ENCODE results near the gene ITGA1.
"Not testable (repeated sequence)": the region's sequence is repeated elsewhere in the genome, so short reads cannot be mapped to it uniquely, and the experiment has no call there.

Gene ITGA1

GRCh38 chr5:52787600-52788504 lies at the start of gene ITGA1, which contains the start of gene PELO:
TSS of gene ITGA1 (plus strand) at chr5:52787916. CDS start at chr5:52788354, 438 bp downstream.
TSS of gene PELO (plus strand) at chr5:52787916. CDS start at chr5:52800395, 12,479 bp downstream.
- DNase-seq (ENCODE audit: low spot score), result peak; percentile 39

- DNase-seq (ENCODE audit: low spot score), result no peak
Observed at GRCh38 chr5:52738095-52738506, 49.6 kb upstream of the ITGA1 start.

GRCh38 chr5:52740007-52740406 lies 47.7 kb upstream of the ITGA1 start:
- DNase-seq (ENCODE audit: low spot score), result no peak

- DNase-seq (ENCODE audit: low spot score), result peak; percentile 21
Observed at GRCh38 chr5:52743012-52743411, 44.7 kb upstream of the ITGA1 start.

GRCh38 chr5:52743529-52743928 lies 44.2 kb upstream of the ITGA1 start:
- DNase-seq (ENCODE audit: low spot score), result no peak

- DNase-seq (ENCODE audit: low spot score), result peak; percentile 78
Observed at GRCh38 chr5:52743970-52744369, 43.7 kb upstream of the ITGA1 start.

- DNase-seq (ENCODE audit: low spot score), result not testable (repeated sequence)
Observed at GRCh38 chr5:52744867-52745458, 42.8 kb upstream of the ITGA1 start.

- DNase-seq (ENCODE audit: low spot score), result no peak
Observed at GRCh38 chr5:52746539-52746938, 41.2 kb upstream of the ITGA1 start.

GRCh38 chr5:52748590-52748989 lies 39.1 kb upstream of the ITGA1 start:
- peak; percentile 30 for DNase-seq (ENCODE audit: low spot score)

- DNase-seq (ENCODE audit: low spot score), result no peak
Observed at GRCh38 chr5:52749666-52750065, 38.0 kb upstream of the ITGA1 start.

GRCh38 chr5:52751137-52751536 lies 36.6 kb upstream of the ITGA1 start:
- DNase-seq (ENCODE audit: low spot score), result no peak

GRCh38 chr5:52754051-52754450 lies 33.7 kb upstream of the ITGA1 start:
- no peak for DNase-seq (ENCODE audit: low spot score)

- no peak for DNase-seq (ENCODE audit: low spot score)
Observed at GRCh38 chr5:52757527-52757926, 30.2 kb upstream of the ITGA1 start.

- DNase-seq (ENCODE audit: low spot score), result no peak
Observed at GRCh38 chr5:52758014-52758413, 29.7 kb upstream of the ITGA1 start.

- no peak for DNase-seq (ENCODE audit: low spot score)
Observed at GRCh38 chr5:52759331-52759730, 28.4 kb upstream of the ITGA1 start.

GRCh38 chr5:52760695-52761366 lies 26.9 kb upstream of the ITGA1 start:
- DNase-seq (ENCODE audit: low spot score), result no peak

- DNase-seq (ENCODE audit: low spot score), result no peak
Observed at GRCh38 chr5:52767217-52767743, 20.4 kb upstream of the ITGA1 start.

- no peak for DNase-seq (ENCODE audit: low spot score)
Observed at GRCh38 chr5:52767766-52768480, 19.8 kb upstream of the ITGA1 start.

- DNase-seq (ENCODE audit: low spot score), result no peak
Observed at GRCh38 chr5:52769061-52769460, 18.7 kb upstream of the ITGA1 start.

GRCh38 chr5:52770287-52770939 lies 17.3 kb upstream of the ITGA1 start:
- DNase-seq (ENCODE audit: low spot score), result no peak

GRCh38 chr5:52771343-52772039 lies 16.2 kb upstream of the ITGA1 start:
- peak; percentile 54 for DNase-seq (ENCODE audit: low spot score)

Data from CD4-positive, alpha-beta T cell treated with Interleukin-2 at 100 ng/mL for 4 hours (primary cell).